IPS DF 6.9 (cell line): ENCODE results near the gene CFAP99.
"Not testable (repeated sequence)": the region's sequence is repeated elsewhere in the genome, so short reads cannot be mapped to it uniquely, and the experiment has no call there.

Source experiments
- DNase-seq: peaks from one replicate; pipeline ENCODE4 v3.0.0-alpha.2; 2013; ENCODE audit warnings: low read depth, low spot score
- H3K27ac ChIP-seq: one replicate; pipeline ENCODE4 v1.5.1; 2013; ENCODE audit warnings: low read length, control low read depth
- H3K27me3 ChIP-seq: 2 replicates; pipeline ENCODE4 v1.6.1; 2013; ENCODE audit warnings: mild to moderate bottlenecking, low read length; ENCODE audit not compliant: control insufficient read depth, insufficient read depth
- H3K36me3 ChIP-seq: 2 replicates; pipeline ENCODE4 v1.6.1; 2013; ENCODE audit warnings: low read length; ENCODE audit not compliant: control insufficient read depth, insufficient read depth
- H3K4me1 ChIP-seq: 2 replicates; pipeline ENCODE4 v1.6.1; 2013; ENCODE audit warnings: low read length; ENCODE audit not compliant: control insufficient read depth, insufficient read depth
- H3K4me3 ChIP-seq: 2 replicates; pipeline ENCODE4 v1.5.1; 2013; ENCODE audit warnings: mild to moderate bottlenecking, low read length
- H3K9me3 ChIP-seq: 2 replicates; pipeline ENCODE4 v1.6.1; 2013; ENCODE audit warnings: low read length, inconsistent platforms; ENCODE audit not compliant: control insufficient read depth, insufficient read depth
- WGBS: extraction: QIAGEN DNeasy Blood & Tissue Kit; methylation state at CpG from one replicate; pipeline ENCODE4 v1.1.7; 2013; ENCODE audit warnings: mixed read lengths, missing lambda C conversion rate; ENCODE audit not compliant: insufficient read length, insufficient coverage; 5-methylcytosine and 5-hydroxymethylcytosine counted together

The CFAP99 gene

GRCh38 chr4:2382769-2383202, 36.0 kb upstream of the CFAP99 start:
- DNase-seq, H3K4me3 ChIP-seq, H3K27me3 ChIP-seq, H3K27ac ChIP-seq, H3K36me3 ChIP-seq, H3K4me1 ChIP-seq, H3K9me3 ChIP-seq: not testable (repeated sequence)
- no CpG with 5 or more reads among the region's 7 CpGs for WGBS

GRCh38 chr4:2383220-2383631, 35.5 kb upstream of the CFAP99 start:
- not testable (repeated sequence) for H3K36me3 ChIP-seq, H3K9me3 ChIP-seq, H3K27ac ChIP-seq, H3K4me3 ChIP-seq, DNase-seq, H3K27me3 ChIP-seq, H3K4me1 ChIP-seq
- no CpG with 5 or more reads among the region's 8 CpGs for WGBS

- Histone ChIP-seq H3K4me3 (no peak overlapping the region), H3K27me3 (no peaks in the 10 kb centered on the region), H3K4me1 (no peaks in the 10 kb centered on the region), H3K27ac (no peak overlapping the region), H3K36me3 (no peaks in the 10 kb centered on the region), H3K9me3 (no peaks in the 10 kb centered on the region)
- no peak for DNase-seq
- WGBS: no CpG with 5 or more reads among the region's 5 CpGs
Observed at GRCh38 chr4:2383760-2384159, 35.0 kb upstream of the CFAP99 start.

GRCh38 chr4:2384245-2384644, 34.5 kb upstream of the CFAP99 start:
- Histone ChIP-seq H3K36me3 (no peaks in the 10 kb centered on the region), H3K4me3 (no peak overlapping the region), H3K4me1 (no peaks in the 10 kb centered on the region), H3K27me3 (no peaks in the 10 kb centered on the region), H3K9me3 (no peaks in the 10 kb centered on the region), H3K27ac (no peak overlapping the region)
- no peak for DNase-seq
- no CpG with 5 or more reads among the region's 6 CpGs for WGBS

GRCh38 chr4:2385516-2385915, 33.2 kb upstream of the CFAP99 start:
- no peak for DNase-seq
- H3K36me3 ChIP-seq: no peaks in the 10 kb centered on the region
- H3K27me3 ChIP-seq: no peaks in the 10 kb centered on the region
- H3K9me3 ChIP-seq: no peaks in the 10 kb centered on the region
- H3K27ac ChIP-seq: no peak overlapping the region
- H3K4me3 ChIP-seq: no peak overlapping the region
- no CpG with 5 or more reads among the region's 8 CpGs for WGBS
- H3K4me1 ChIP-seq: peaks cover 1% of the 10 kb centered on the region; the same call in 1 of the 2 replicates

DNA sequence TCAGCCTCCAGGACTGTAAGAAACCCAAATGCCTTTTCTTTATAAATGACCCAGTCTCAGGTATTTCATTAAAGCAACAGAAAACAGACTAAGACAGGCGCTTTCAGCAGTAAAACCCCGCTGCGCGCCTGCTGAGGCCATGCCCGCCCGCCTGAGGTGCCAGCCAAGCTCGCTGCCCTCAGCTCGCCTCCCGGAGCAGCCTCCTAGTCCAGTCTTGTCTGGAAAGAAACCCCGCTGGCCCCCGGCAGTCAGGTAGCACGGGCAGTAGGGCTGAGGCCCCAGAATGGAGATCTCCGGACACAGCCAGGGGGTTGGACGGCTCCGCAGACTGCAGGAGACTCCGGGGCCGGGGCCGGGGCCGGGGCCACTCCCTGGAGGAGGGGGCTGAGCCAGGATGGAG, 32.0 kb upstream of the CFAP99 start:
- H3K4me1 ChIP-seq: peaks cover 6% of the 10 kb centered on the region; the same call in 1 of the 2 replicates
- H3K9me3 ChIP-seq: no peaks in the 10 kb centered on the region
- DNase-seq: no peak
- H3K36me3 ChIP-seq: no peaks in the 10 kb centered on the region
- no peaks in the 10 kb centered on the region for H3K27me3 ChIP-seq
- no peak overlapping the region for H3K4me3 ChIP-seq
- no peak overlapping the region for H3K27ac ChIP-seq
- no CpG with 5 or more reads among the region's 19 CpGs for WGBS

- Histone ChIP-seq H3K4me1 (peaks cover 6% of the 10 kb centered on the region; the same call in 1 of the 2 replicates), H3K27ac (no peak overlapping the region), H3K27me3 (no peaks in the 10 kb centered on the region), H3K4me3 (no peak overlapping the region), H3K36me3 (no peaks in the 10 kb centered on the region), H3K9me3 (no peaks in the 10 kb centered on the region)
- no CpG with 5 or more reads among the region's 17 CpGs for WGBS
- DNase-seq: no peak
Observed at GRCh38 chr4:2387218-2387617, 31.5 kb upstream of the CFAP99 start.

GRCh38 chr4:2387829-2388228, 30.9 kb upstream of the CFAP99 start:
- Histone ChIP-seq H3K9me3 (no peaks in the 10 kb centered on the region), H3K27ac (no peak overlapping the region), H3K36me3 (no peaks in the 10 kb centered on the region), H3K4me1 (peaks cover 6% of the 10 kb centered on the region; the same call in 1 of the 2 replicates), H3K27me3 (no peaks in the 10 kb centered on the region), H3K4me3 (no peak overlapping the region)
- DNase-seq: no peak
- WGBS: no CpG with 5 or more reads among the region's 12 CpGs

DNA sequence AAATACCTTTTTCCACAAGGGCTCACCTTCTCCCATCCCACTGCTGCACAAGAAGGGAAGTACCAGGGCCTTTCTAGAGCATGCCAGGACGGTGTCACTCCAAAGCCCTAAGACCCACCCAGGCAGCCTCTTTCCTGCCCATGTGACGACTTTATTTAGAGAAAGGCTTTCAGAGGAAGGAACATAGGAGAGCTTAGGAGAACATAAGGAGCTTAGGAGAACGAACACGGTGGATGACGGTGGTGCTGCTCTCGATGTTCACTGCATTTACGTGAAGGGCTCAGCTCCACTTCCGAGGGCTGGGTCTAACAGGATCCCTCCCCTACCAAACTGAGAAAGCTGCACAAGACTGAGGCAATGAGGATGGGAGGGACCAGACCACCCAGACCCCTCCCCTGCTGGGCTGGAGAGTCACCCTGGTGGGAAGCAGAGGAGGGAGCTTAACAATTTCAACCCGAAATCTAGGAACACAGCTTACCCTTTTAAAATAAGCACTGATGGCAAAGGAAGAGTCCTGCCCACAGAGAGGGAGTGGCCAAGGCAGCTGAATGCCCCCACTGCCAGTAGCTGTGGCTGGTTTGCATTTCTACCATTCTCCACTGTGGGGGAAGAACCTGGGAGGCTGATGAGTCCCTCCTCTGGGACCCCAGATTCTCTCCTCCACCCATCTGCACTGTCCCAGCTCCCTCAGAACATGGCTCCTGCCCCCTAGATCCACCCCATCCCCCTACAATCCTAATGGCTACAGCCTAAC, 30.1 kb upstream of the CFAP99 start:
- Histone ChIP-seq H3K4me1 (peaks cover 7% of the 10 kb centered on the region), H3K27me3 (no peaks in the 10 kb centered on the region)

DNA sequence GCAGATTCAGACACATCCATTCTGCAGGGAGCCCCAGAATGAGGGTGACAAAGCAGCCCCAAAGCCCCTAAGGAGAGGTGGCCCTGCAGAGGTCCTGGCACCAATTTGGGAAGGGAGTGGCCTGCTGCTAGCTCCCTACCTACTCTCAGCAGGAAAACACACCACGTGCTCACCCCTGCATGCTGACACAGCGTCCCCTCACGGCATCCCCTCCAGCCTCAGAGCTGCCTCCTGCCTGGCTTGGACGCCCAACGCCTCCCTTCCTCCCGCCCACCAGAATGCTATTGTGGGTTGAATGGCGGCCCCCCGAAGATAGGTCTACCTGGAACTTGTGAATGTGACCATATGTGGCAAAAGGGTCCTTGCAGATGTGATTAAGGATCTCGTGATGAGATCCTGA, 29.1 kb upstream of the CFAP99 start:
- no peaks in the 10 kb centered on the region for H3K27me3 ChIP-seq
- DNase-seq: no peak
- H3K4me3 ChIP-seq: no peak overlapping the region
- WGBS: no CpG with 5 or more reads among the region's 9 CpGs
- H3K4me1 ChIP-seq: peaks cover 7% of the 10 kb centered on the region
- no peak overlapping the region for H3K27ac ChIP-seq
- H3K9me3 ChIP-seq: no peaks in the 10 kb centered on the region
- H3K36me3 ChIP-seq: no peaks in the 10 kb centered on the region

More for the DNA sequence above, 30.1 kb upstream of the CFAP99 start:
- Histone ChIP-seq H3K36me3 (no peaks in the 10 kb centered on the region), H3K9me3 (no peaks in the 10 kb centered on the region), H3K4me3 (no peak overlapping the region), H3K27ac (no peak overlapping the region)
- DNase-seq: no peak
- no CpG with 5 or more reads among the region's 9 CpGs for WGBS

GRCh38 chr4:2390146-2390545, 28.6 kb upstream of the CFAP99 start:
- WGBS: no CpG with 5 or more reads among the region's 9 CpGs
- no peak for DNase-seq
- Histone ChIP-seq H3K4me3 (no peak overlapping the region), H3K4me1 (peaks cover 7% of the 10 kb centered on the region), H3K9me3 (no peaks in the 10 kb centered on the region), H3K27me3 (no peaks in the 10 kb centered on the region), H3K36me3 (no peaks in the 10 kb centered on the region), H3K27ac (no peak overlapping the region)
